Measurements from ENCODE around the gene CAMKMT. TPM values are rescaled to one million over a fixed set of nuclear protein-coding genes. Genes with fewer than 3 reads are reported as not detected.

CAMKMT gene
- total RNA-seq, 1 experiment from 2014 or later: 19.6 TPM

- Histone ChIP-seq H3K27me3 (ENCODE audit: control insufficient read depth, insufficient read depth, low read length) (peaks cover 35% of the 10 kb centered on the region; the same call in 1 of the 2 replicates), H3K4me3 (ENCODE audit: insufficient read depth, low read depth, low read length) (peak overlapping the region; percentile 46), H3K36me3 (replicated peaks; ENCODE audit: control insufficient read depth, insufficient read depth, low read length) (no peaks in the 10 kb centered on the region)
- DNase-seq: peak; percentile 83
These were observed 440.4 kb downstream of the CAMKMT start for GRCh38 chr2:44801841-44802776.

- peaks cover 41% of the 10 kb centered on the region; the same call in 1 of the 2 replicates for H3K27me3 ChIP-seq (ENCODE audit: control insufficient read depth, insufficient read depth, low read length)
- H3K4me3 ChIP-seq (ENCODE audit: insufficient read depth, low read depth, low read length): peak overlapping the region; percentile 46
- peak; percentile 90 for DNase-seq
These were observed 441.2 kb downstream of the CAMKMT start for GRCh38 chr2:44802777-44803424.

GRCh38 chr2:44804406-44805265 lies 442.9 kb downstream of the CAMKMT start:
- peak; percentile 18 for DNase-seq
- Histone ChIP-seq H3K36me3 (replicated peaks; ENCODE audit: control insufficient read depth, insufficient read depth, low read length) (no peaks in the 10 kb centered on the region), H3K27me3 (ENCODE audit: control insufficient read depth, insufficient read depth, low read length) (peaks cover 44% of the 10 kb centered on the region; the same call in 1 of the 2 replicates), H3K4me3 (ENCODE audit: insufficient read depth, low read depth, low read length) (no peak overlapping the region)

More at GRCh38 chr2:44802777-44803424, 441.2 kb downstream of the CAMKMT start:
- no peaks in the 10 kb centered on the region for H3K36me3 ChIP-seq (replicated peaks; ENCODE audit: control insufficient read depth, insufficient read depth, low read length)

GRCh38 chr2:44805401-44806235 lies 443.9 kb downstream of the CAMKMT start:
- Histone ChIP-seq H3K36me3 (replicated peaks; ENCODE audit: control insufficient read depth, insufficient read depth, low read length) (no peaks in the 10 kb centered on the region), H3K4me3 (ENCODE audit: insufficient read depth, low read depth, low read length) (no peak overlapping the region), H3K27me3 (ENCODE audit: control insufficient read depth, insufficient read depth, low read length) (peaks cover 44% of the 10 kb centered on the region; the same call in 1 of the 2 replicates)
- DNase-seq: peak; percentile 57

- H3K36me3 ChIP-seq (replicated peaks; ENCODE audit: control insufficient read depth, insufficient read depth, low read length): no peaks in the 10 kb centered on the region
These were observed 445.7 kb downstream of the CAMKMT start for GRCh38 chr2:44807201-44808025.

GRCh38 chr2:44810892-44811530 lies 449.3 kb downstream of the CAMKMT start:
- Histone ChIP-seq H3K36me3 (replicated peaks; ENCODE audit: control insufficient read depth, insufficient read depth, low read length) (no peaks in the 10 kb centered on the region), H3K27me3 (ENCODE audit: control insufficient read depth, insufficient read depth, low read length) (peaks cover 25% of the 10 kb centered on the region; the same call in 1 of the 2 replicates), H3K4me3 (ENCODE audit: insufficient read depth, low read depth, low read length) (no peak overlapping the region)
- no peak for DNase-seq

More at GRCh38 chr2:44807201-44808025, 445.7 kb downstream of the CAMKMT start:
- H3K27me3 ChIP-seq (ENCODE audit: control insufficient read depth, insufficient read depth, low read length): peaks cover 41% of the 10 kb centered on the region; the same call in 1 of the 2 replicates
- no peak for DNase-seq
- H3K4me3 ChIP-seq (ENCODE audit: insufficient read depth, low read depth, low read length): no peak overlapping the region

- DNase-seq: no peak
- Histone ChIP-seq H3K4me3 (ENCODE audit: insufficient read depth, low read depth, low read length) (no peak overlapping the region), H3K36me3 (replicated peaks; ENCODE audit: control insufficient read depth, insufficient read depth, low read length) (no peaks in the 10 kb centered on the region), H3K27me3 (ENCODE audit: control insufficient read depth, insufficient read depth, low read length) (peaks cover 6% of the 10 kb centered on the region; the same call in 1 of the 2 replicates)
These were observed 451.4 kb downstream of the CAMKMT start for GRCh38 chr2:44813165-44813564.

- peaks cover 6% of the 10 kb centered on the region; the same call in 1 of the 2 replicates for H3K27me3 ChIP-seq (ENCODE audit: control insufficient read depth, insufficient read depth, low read length)
- H3K4me3 ChIP-seq (ENCODE audit: insufficient read depth, low read depth, low read length): no peak overlapping the region
- no peak for DNase-seq
- H3K36me3 ChIP-seq (replicated peaks; ENCODE audit: control insufficient read depth, insufficient read depth, low read length): no peaks in the 10 kb centered on the region
These were observed 451.9 kb downstream of the CAMKMT start for GRCh38 chr2:44813658-44814057.

- Histone ChIP-seq H3K4me3 (ENCODE audit: insufficient read depth, low read depth, low read length) (no peak overlapping the region), H3K27me3 (ENCODE audit: control insufficient read depth, insufficient read depth, low read length) (no peaks in the 10 kb centered on the region), H3K36me3 (replicated peaks; ENCODE audit: control insufficient read depth, insufficient read depth, low read length) (no peaks in the 10 kb centered on the region)
- no peak for DNase-seq
These were observed 455.5 kb downstream of the CAMKMT start for GRCh38 chr2:44817256-44817655.

- H3K4me3 ChIP-seq (ENCODE audit: insufficient read depth, low read depth, low read length): no peak overlapping the region
- H3K36me3 ChIP-seq (replicated peaks; ENCODE audit: control insufficient read depth, insufficient read depth, low read length): no peaks in the 10 kb centered on the region
- no peaks in the 10 kb centered on the region for H3K27me3 ChIP-seq (ENCODE audit: control insufficient read depth, insufficient read depth, low read length)
- DNase-seq: no peak
These were observed 456.1 kb downstream of the CAMKMT start for GRCh38 chr2:44817673-44818335.

- DNase-seq: no peak
- Histone ChIP-seq H3K4me3 (ENCODE audit: insufficient read depth, low read depth, low read length) (no peak overlapping the region), H3K27me3 (ENCODE audit: control insufficient read depth, insufficient read depth, low read length) (no peaks in the 10 kb centered on the region), H3K36me3 (replicated peaks; ENCODE audit: control insufficient read depth, insufficient read depth, low read length) (no peaks in the 10 kb centered on the region)
These were observed 457.3 kb downstream of the CAMKMT start for GRCh38 chr2:44819061-44819460.

GRCh38 chr2:44821500-44821899 lies 459.8 kb downstream of the CAMKMT start:
- Histone ChIP-seq H3K4me3 (ENCODE audit: insufficient read depth, low read depth, low read length) (no peak overlapping the region), H3K27me3 (ENCODE audit: control insufficient read depth, insufficient read depth, low read length) (no peaks in the 10 kb centered on the region), H3K36me3 (replicated peaks; ENCODE audit: control insufficient read depth, insufficient read depth, low read length) (no peaks in the 10 kb centered on the region)
- DNase-seq: no peak

All from H7 (cell line).